ENCODE results near the gene ZBTB5. TPM values are rescaled to one million over a fixed set of nuclear protein-coding genes. Genes with fewer than 3 reads are reported as not detected.
A peak's percentile ranks its signal among the peaks of the same experiment; 100 is the strongest.

The ZBTB5 gene
- polyA plus RNA-seq, 2 of the 4 experiments (the other 2 are of a cell fraction) = 12.4 to 18.1 TPM

DNA sequence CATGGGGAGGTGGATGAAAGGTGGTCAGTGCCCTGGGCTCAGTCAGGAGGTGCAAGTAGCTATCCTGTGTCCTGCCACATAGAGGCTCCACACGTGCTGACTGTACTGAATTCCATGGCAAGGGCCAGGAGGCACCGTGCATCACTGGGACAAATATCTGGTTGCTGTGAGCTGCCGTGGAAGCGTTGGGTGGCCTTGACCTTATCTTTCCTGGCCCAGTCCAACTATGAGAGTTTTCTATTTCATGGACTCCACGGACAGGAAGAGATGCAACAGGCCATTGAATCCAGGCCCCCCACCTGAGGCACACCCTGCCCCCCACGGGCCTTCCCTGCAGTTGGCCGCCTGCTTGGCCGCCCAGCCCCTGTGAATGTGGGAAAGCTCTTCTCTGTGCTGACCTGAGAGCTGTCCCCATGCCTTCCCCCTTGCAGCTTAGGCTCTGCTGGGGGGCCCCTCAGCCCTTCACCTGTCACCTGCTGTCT, 41.0 kb downstream of the ZBTB5 start (continued):
- TF ChIP-seq NR3C1 (IDR thresholded peaks at IDR 0.05) = no peak
- no peak for TF ChIP-seq JUNB (IDR thresholded peaks at IDR 0.05)
- TF ChIP-seq HDAC2 (IDR thresholded peaks at IDR 0.05) = no peak
- TF ChIP-seq MYC (IDR thresholded peaks at IDR 0.05; ENCODE audit: borderline replicate concordance, low read length) = no peak

GRCh38 chr9:37423508-37423907, 41.7 kb downstream of the ZBTB5 start:
- ChIA-PET CTCF (interaction anchor here (1.7 to 5.0 kb wide), 2 partner anchors 9 to 36 kb away, joined by 3 to 35 read pairs; no protein-coding TSS in a partner anchor), POLR2A (interaction anchor here (3.6 kb wide), 1 partner anchor 42 kb away, joined by 28 read pairs; the partner anchor contains the start of gene ZBTB5)
- 11% methylated on average over 2 of the region's 2 CpGs for WGBS (ENCODE audit: missing lambda C conversion rate)
- H3K4me2 ChIP-seq = peak overlapping the region; percentile 96
- FAIRE-seq (no peak), DNase-seq (ENCODE audit: low read depth in 1 of 2, low spot score in 1 of 2) (no peak), ATAC-seq (no peak)
- H3K4me1 ChIP-seq = peaks cover 34% of the 10 kb centered on the region
- TF ChIP-seq EHF (CRISPR knock-in tag; IDR thresholded peaks at IDR 0.05) (no peak), BCL3 (IDR thresholded peaks at IDR 0.05) (no peak), TFCP2L1 (CRISPR knock-in tag; IDR thresholded peaks at IDR 0.05) (no peak), NPAS2 (CRISPR knock-in tag; IDR thresholded peaks at IDR 0.05; ENCODE audit: borderline replicate concordance) (no peak), PHF8 (IDR thresholded peaks at IDR 0.05; ENCODE audit: borderline replicate concordance, low read depth) (no peak), MAFK (IDR thresholded peaks at IDR 0.05; ENCODE audit: partially characterized antibody) (no peak), CEBPB (IDR thresholded peaks at IDR 0.05) (no peak), EHMT2 (IDR thresholded peaks at IDR 0.05; ENCODE audit: low read depth) (no peak), MAZ (IDR thresholded peaks at IDR 0.05; ENCODE audit: borderline replicate concordance, low read depth, low read length) (no peak), USF2 (IDR thresholded peaks at IDR 0.05) (no peak), RAD21 (conservative IDR thresholded peaks at IDR 0.05 in 1 of 2, IDR thresholded peaks at IDR 0.05 in 1 of 2) (no peak), RARB (CRISPR knock-in tag; IDR thresholded peaks at IDR 0.05) (no peak), HES2 (IDR thresholded peaks at IDR 0.05) (no peak), JUNB (IDR thresholded peaks at IDR 0.05) (no peak), ZC3H11A (IDR thresholded peaks at IDR 0.05) (no peak)
- TF ChIP-seq, protein P1, sequence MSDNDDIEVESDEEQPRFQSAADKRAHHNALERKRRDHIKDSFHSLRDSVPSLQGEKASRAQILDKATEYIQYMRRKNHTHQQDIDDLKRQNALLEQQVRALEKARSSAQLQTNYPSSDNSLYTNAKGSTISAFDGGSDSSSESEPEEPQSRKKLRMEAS (IDR thresholded peaks at IDR 0.05) = no peak
- H3K9me3 ChIP-seq = no peaks in the 10 kb centered on the region
- H3K27ac ChIP-seq = peak overlapping the region; percentile 91 to 92
- H3K4me3 ChIP-seq = peak overlapping the region; percentile 85

DNA sequence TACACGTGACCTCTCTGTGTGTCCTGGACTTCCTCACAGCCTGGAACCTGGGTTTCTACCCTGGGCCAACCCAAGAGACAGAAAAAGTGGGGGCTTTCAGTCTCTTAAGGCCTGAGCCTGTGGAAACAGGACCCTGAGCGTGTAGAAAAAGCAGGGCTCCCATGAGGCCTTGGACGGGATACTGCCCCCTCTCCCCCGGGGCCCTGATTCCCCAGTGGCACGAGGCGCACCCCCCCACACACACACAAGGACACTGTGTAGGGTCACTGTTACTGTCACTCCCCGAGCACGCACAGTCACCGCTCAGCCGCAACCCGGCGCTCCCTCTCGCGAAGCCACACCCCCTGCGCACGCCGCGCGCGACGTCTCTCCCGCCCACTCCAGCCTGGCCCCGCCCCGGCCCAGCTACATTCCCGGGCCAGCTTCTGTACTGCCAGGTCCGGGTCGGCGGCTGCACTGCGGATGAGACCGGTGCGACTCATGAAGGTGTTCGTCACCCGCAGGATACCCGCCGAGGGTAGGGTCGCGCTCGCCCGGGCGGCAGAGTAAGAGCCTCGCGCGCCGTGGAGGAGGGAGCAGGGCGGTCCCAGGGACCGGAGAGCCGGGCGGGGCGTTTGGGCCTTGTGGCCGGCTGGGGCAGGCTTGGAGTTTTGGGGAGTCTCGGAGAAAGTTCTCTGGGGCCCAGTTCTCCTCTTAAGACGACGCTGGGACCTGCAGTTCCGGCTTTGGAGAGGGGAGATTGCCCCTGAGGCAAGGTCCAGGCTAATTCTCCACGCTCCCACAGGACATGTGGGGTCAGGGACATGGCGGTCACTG, 42.8 kb downstream of the ZBTB5 start, which contains the start of gene GRHPR:
Gene GRHPR, plus strand, starts transcription at position 408 of the 816 bp plus-strand sequence. Its CDS starts 55 bp downstream, at position 463.
- Histone ChIP-seq H3K27ac (peak within 1 kb of the TSS; percentile 91 to 92), H3K4me3 (peak within 1 kb of the TSS; percentile 85), H3K4me2 (peak within 1 kb of the TSS; percentile 96), H3K9me3 (no peaks in the 10 kb centered on the region), H3K4me1 (peaks cover 44% of the 10 kb centered on the region)
- DNase-seq (ENCODE audit: low read depth in 1 of 2, low spot score in 1 of 2) (peak; percentile 82 to 84), FAIRE-seq (no peak), ATAC-seq (peak; percentile 97 to 98)
- TF ChIP-seq ESRRA (IDR thresholded peaks at IDR 0.05; ENCODE audit: borderline replicate concordance, low read length) (no peak), NFE2L2 (conservative IDR thresholded peaks at IDR 0.05; ENCODE audit: low read length) (no peak), ZC3H11A (IDR thresholded peaks at IDR 0.05) (no peak), RNF2 (IDR thresholded peaks at IDR 0.05; ENCODE audit: borderline replicate concordance, low read depth) (no peak), HOXB5 (CRISPR knock-in tag; IDR thresholded peaks at IDR 0.05) (peak; percentile 55; the same call in 1 of the 2 replicates), PHF8 (IDR thresholded peaks at IDR 0.05; ENCODE audit: borderline replicate concordance, low read depth) (peak; percentile 64), BCL3 (IDR thresholded peaks at IDR 0.05) (peak; percentile 80), USF2 (IDR thresholded peaks at IDR 0.05) (peak; percentile 76), POLR2A (IDR thresholded peaks at IDR 0.05; ENCODE audit: low read length) (peak; percentile 85), MYC (IDR thresholded peaks at IDR 0.05; ENCODE audit: borderline replicate concordance, low read length) (peak; percentile 43; the same call in 1 of the 2 replicates), JUN (IDR thresholded peaks at IDR 0.05) (peak; percentile 44 to 88; a peak in 4 of 5 replicates), KDM1A (IDR thresholded peaks at IDR 0.05; ENCODE audit: low read depth) (no peak), ZSCAN20 (CRISPR knock-in tag; IDR thresholded peaks at IDR 0.05) (no peak)
- TF ChIP-seq, protein P2, sequence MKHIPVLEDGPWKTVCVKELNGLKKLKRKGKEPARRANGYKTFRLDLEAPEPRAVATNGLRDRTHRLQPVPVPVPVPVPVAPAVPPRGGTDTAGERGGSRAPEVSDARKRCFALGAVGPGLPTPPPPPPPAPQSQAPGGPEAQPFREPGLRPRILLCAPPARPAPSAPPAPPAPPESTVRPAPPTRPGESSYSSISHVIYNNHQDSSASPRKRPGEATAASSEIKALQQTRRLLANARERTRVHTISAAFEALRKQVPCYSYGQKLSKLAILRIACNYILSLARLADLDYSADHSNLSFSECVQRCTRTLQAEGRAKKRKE (CRISPR knock-in tag; IDR thresholded peaks at IDR 0.05; ENCODE audit: low read depth) = no peak
- TF ChIP-seq, protein P1 (IDR thresholded peaks at IDR 0.05) = peak; percentile 80
- ChIA-PET CTCF (interaction anchor here (0.6 to 1.7 kb wide), 3 partner anchors 27 to 519 kb away, joined by 3 read pairs; no protein-coding TSS in a partner anchor), POLR2A (interaction anchor here (0.7 to 3.6 kb wide), 5 partner anchors 9 to 112 kb away, joined by 3 to 28 read pairs (median 4); partner anchors contain the start of gene ZBTB5)
- WGBS (ENCODE audit: missing lambda C conversion rate) = 1% methylated on average over 48 of the region's 56 CpGs

Data from A549 (cell line).